ENCODE results near the gene MED13L.

The MED13L gene

GRCh38 chr12:116310082-116310481 is 32.6 kb upstream of the MED13L start:
- Mint-ChIP-seq H3K36me3 (no peaks in the 10 kb centered on the region), H3K9me3 (peaks cover 4% of the 10 kb centered on the region), H3K27me3 (no peaks in the 10 kb centered on the region), H3K4me1 (no peaks in the 10 kb centered on the region), H3K4me3 (no peak overlapping the region), H3K27ac (no peak overlapping the region)

- Mint-ChIP-seq H3K27ac (no peak overlapping the region), H3K4me3 (no peak overlapping the region), H3K36me3 (no peaks in the 10 kb centered on the region), H3K9me3 (peaks cover 4% of the 10 kb centered on the region), H3K4me1 (no peaks in the 10 kb centered on the region), H3K27me3 (no peaks in the 10 kb centered on the region)
Observed at GRCh38 chr12:116309343-116309742, 31.9 kb upstream of the MED13L start.

DNA sequence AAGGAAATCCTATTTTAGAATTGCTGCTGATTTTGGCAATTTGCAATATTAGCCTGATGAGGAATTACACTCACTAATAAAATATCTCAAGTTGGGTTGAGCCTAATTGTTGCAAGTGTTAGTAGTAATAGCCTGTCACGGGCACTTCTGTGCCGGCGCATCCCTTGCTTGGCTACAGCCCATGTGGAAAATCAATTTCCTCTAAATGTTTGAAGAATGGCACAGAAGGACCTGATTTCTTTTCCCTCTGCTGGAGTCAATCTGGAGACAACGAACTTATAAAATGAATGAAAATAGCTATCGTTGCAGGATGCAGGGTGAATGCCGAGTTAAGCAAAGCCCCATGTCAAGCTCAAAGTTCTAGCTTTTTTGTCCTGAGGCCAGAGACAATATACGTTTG is 31.2 kb upstream of the MED13L start:
- no peak overlapping the region for H3K27ac Mint-ChIP-seq
- H3K4me1 Mint-ChIP-seq, result no peaks in the 10 kb centered on the region
- no peaks in the 10 kb centered on the region for H3K27me3 Mint-ChIP-seq
- no peaks in the 10 kb centered on the region for H3K36me3 Mint-ChIP-seq
- peaks cover 4% of the 10 kb centered on the region for H3K9me3 Mint-ChIP-seq
- no peak overlapping the region for H3K4me3 Mint-ChIP-seq

DNA sequence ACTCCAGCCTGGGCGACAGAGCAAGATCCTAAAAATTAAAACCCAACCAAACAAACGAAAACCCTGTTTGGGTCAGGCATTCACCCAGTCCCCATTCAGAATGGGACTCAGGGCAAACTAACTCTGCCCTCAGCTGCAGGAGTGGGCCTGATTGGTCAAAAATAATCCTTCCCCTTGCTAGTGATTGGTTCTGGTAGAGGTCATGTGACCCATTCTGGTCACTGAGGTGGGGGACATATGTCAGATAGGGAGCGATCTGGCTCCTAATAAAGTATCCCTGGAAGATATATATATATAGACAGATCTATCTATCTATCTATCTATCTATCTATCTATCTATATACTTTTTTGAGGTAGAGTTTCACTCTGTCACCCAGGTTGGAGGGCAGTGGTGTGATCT is 29.5 kb upstream of the MED13L start:
- Mint-ChIP-seq H3K27ac (no peak overlapping the region), H3K36me3 (no peaks in the 10 kb centered on the region), H3K4me3 (no peak overlapping the region), H3K4me1 (no peaks in the 10 kb centered on the region), H3K9me3 (peaks cover 4% of the 10 kb centered on the region), H3K27me3 (no peaks in the 10 kb centered on the region)

DNA sequence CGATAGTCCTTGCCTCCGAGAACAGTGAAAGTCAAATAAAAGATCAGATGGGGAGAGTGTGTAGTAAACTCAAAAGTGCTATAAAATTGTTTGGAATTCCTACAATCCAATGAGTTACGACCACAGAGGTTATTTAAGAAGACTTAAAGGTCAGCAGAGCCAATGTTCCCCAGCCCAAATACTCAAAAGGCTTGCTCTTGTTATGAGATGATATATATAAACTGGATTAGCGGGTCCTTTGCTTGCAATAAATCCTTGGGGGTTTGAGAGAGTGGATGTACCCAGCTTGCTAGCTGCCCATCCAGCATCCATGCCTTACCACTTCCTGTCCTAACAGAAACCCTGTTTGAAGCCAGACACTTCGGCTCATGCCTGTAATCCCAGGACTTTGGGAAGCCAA is 29.0 kb upstream of the MED13L start:
- Mint-ChIP-seq H3K27me3 (no peaks in the 10 kb centered on the region), H3K36me3 (no peaks in the 10 kb centered on the region), H3K4me3 (no peak overlapping the region), H3K27ac (no peak overlapping the region), H3K9me3 (peaks cover 4% of the 10 kb centered on the region), H3K4me1 (no peaks in the 10 kb centered on the region)

GRCh38 chr12:116304621-116305020 is 27.1 kb upstream of the MED13L start:
- H3K36me3 Mint-ChIP-seq, result no peaks in the 10 kb centered on the region
- H3K27me3 Mint-ChIP-seq, result no peaks in the 10 kb centered on the region
- H3K4me1 Mint-ChIP-seq, result no peaks in the 10 kb centered on the region
- no peak overlapping the region for H3K4me3 Mint-ChIP-seq
- H3K9me3 Mint-ChIP-seq, result no peaks in the 10 kb centered on the region
- H3K27ac Mint-ChIP-seq, result no peak overlapping the region

DNA sequence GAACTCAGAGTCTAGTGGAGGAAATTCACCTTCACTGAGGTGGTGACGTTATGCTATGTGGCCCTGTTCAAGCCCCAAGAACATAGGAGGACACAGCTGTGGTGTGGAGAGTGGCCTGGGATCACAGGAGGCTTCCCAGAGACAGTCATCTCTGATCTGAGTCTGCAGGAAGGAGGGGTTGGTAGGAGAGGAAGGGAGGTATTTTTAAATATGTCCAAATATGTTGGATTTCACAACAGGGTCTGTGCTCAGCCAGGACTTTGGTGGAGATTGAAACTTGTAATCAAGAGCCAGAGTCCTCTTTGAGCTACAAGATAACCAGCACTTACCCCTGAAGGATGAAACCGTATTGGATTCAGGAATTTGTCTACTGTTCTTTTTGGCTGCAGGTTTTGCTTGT is 26.4 kb upstream of the MED13L start:
- Mint-ChIP-seq H3K27ac (no peak overlapping the region), H3K27me3 (no peaks in the 10 kb centered on the region), H3K4me1 (no peaks in the 10 kb centered on the region), H3K4me3 (no peak overlapping the region), H3K9me3 (no peaks in the 10 kb centered on the region), H3K36me3 (no peaks in the 10 kb centered on the region)

DNA sequence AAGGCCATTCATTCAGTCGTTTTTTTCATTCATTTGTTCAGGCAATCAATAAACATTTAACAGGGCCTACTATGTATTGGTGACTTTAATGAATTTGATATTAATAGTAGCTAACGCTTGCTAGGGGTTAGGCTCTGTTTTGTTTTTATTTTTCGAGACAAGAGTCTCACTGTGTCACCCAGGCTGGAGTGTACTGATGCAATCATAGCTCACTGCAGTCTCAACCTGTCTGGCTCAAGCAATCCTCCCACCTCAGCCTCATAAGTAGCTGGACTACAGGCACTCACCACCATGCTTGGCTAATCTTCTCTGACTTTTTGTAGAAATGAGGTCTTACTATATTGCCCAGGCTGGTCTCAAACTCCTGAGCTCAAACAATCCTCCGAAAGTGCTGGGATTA is 25.6 kb upstream of the MED13L start:
- H3K27me3 Mint-ChIP-seq, result no peaks in the 10 kb centered on the region
- H3K36me3 Mint-ChIP-seq, result no peaks in the 10 kb centered on the region
- no peak overlapping the region for H3K4me3 Mint-ChIP-seq
- H3K4me1 Mint-ChIP-seq, result no peaks in the 10 kb centered on the region
- H3K27ac Mint-ChIP-seq, result no peak overlapping the region
- no peaks in the 10 kb centered on the region for H3K9me3 Mint-ChIP-seq

DNA sequence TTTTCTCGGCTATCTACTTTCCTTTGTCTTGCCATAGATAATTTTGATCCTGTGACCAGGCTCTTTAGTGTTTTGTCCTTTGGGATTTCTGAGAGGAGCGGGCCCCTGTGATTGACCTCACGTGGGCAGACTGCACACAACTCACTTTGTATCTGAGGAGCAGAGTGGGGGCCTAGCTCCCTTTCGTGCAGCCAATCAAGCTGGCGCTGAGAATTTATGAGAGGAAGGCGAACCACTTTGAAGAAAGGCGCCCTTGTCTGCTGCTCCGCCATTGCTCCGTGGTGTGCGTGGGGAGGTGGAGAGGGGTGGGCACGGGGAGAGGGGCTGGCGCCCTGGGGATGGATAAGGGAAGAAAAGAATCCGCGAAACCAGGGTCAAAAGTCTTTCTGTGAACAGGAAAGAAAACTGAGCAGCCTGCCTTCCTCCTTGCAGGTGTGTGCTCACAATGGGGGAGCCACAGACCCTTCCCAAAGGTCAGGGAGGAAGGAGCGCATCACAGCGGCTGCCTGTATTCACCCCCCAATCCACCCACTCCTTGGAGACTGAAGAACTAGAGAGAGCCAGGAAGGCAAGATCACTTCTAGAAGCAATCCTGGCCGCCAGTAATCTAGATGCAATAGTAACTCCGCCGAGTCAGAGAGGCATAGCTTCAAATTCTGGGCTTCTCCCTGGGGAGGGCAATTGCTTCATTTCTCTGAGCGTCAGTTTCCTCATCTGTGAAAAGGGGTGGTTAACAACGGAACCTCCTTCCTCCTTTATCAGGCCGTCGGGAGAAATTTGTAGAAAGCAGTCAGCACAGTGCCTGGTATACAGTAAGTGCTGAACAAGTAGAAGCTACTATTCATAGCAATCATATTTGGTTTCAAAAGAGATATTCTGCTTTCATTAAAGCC is 24.9 kb upstream of the MED13L start:
- Mint-ChIP-seq H3K27ac (no peak overlapping the region), H3K4me3 (no peak overlapping the region), H3K9me3 (no peaks in the 10 kb centered on the region), H3K27me3 (no peaks in the 10 kb centered on the region), H3K36me3 (no peaks in the 10 kb centered on the region), H3K4me1 (no peaks in the 10 kb centered on the region)

GRCh38 chr12:116301621-116302020 is 24.1 kb upstream of the MED13L start:
- no peaks in the 10 kb centered on the region for H3K9me3 Mint-ChIP-seq
- no peaks in the 10 kb centered on the region for H3K36me3 Mint-ChIP-seq
- H3K27ac Mint-ChIP-seq, result no peak overlapping the region
- H3K4me1 Mint-ChIP-seq, result no peaks in the 10 kb centered on the region
- H3K4me3 Mint-ChIP-seq, result no peak overlapping the region
- H3K27me3 Mint-ChIP-seq, result no peaks in the 10 kb centered on the region

- Mint-ChIP-seq H3K36me3 (no peaks in the 10 kb centered on the region), H3K27ac (no peak overlapping the region), H3K9me3 (no peaks in the 10 kb centered on the region), H3K4me3 (no peak overlapping the region), H3K4me1 (no peaks in the 10 kb centered on the region), H3K27me3 (no peaks in the 10 kb centered on the region)
Observed at GRCh38 chr12:116299665-116300328, 22.3 kb upstream of the MED13L start.

GRCh38 chr12:116299064-116299463 is 21.6 kb upstream of the MED13L start:
- H3K4me3 Mint-ChIP-seq, result no peak overlapping the region
- H3K9me3 Mint-ChIP-seq, result no peaks in the 10 kb centered on the region
- H3K27ac Mint-ChIP-seq, result no peak overlapping the region
- no peaks in the 10 kb centered on the region for H3K27me3 Mint-ChIP-seq
- H3K36me3 Mint-ChIP-seq, result no peaks in the 10 kb centered on the region
- no peaks in the 10 kb centered on the region for H3K4me1 Mint-ChIP-seq

DNA sequence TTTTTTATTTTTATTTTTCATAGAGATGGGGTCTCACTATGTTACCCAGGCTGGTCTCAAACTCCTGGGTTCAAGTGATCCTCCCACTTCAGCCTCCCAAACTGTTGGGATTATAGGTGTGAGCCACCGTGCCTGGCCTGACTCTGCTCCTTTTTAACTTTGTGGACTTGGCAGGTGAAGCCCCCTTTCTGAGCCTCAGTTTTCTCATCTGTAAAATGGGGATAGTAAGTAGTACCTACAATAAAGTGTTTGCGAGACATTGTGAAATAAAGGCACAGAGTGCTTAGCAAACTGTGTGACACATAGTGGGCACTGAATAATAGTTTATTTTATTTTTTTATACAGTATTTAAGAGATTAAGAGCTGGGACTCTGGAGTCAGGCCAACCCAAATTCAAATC is 21.1 kb upstream of the MED13L start:
- Mint-ChIP-seq H3K27me3 (no peaks in the 10 kb centered on the region), H3K4me1 (no peaks in the 10 kb centered on the region), H3K4me3 (no peak overlapping the region), H3K9me3 (no peaks in the 10 kb centered on the region), H3K36me3 (no peaks in the 10 kb centered on the region), H3K27ac (no peak overlapping the region)

- no peaks in the 10 kb centered on the region for H3K4me1 Mint-ChIP-seq
- H3K27me3 Mint-ChIP-seq, result no peaks in the 10 kb centered on the region
- no peaks in the 10 kb centered on the region for H3K9me3 Mint-ChIP-seq
- no peak overlapping the region for H3K27ac Mint-ChIP-seq
- no peaks in the 10 kb centered on the region for H3K36me3 Mint-ChIP-seq
- H3K4me3 Mint-ChIP-seq, result no peak overlapping the region
Observed at GRCh38 chr12:116297224-116297834, 19.8 kb upstream of the MED13L start.

DNA sequence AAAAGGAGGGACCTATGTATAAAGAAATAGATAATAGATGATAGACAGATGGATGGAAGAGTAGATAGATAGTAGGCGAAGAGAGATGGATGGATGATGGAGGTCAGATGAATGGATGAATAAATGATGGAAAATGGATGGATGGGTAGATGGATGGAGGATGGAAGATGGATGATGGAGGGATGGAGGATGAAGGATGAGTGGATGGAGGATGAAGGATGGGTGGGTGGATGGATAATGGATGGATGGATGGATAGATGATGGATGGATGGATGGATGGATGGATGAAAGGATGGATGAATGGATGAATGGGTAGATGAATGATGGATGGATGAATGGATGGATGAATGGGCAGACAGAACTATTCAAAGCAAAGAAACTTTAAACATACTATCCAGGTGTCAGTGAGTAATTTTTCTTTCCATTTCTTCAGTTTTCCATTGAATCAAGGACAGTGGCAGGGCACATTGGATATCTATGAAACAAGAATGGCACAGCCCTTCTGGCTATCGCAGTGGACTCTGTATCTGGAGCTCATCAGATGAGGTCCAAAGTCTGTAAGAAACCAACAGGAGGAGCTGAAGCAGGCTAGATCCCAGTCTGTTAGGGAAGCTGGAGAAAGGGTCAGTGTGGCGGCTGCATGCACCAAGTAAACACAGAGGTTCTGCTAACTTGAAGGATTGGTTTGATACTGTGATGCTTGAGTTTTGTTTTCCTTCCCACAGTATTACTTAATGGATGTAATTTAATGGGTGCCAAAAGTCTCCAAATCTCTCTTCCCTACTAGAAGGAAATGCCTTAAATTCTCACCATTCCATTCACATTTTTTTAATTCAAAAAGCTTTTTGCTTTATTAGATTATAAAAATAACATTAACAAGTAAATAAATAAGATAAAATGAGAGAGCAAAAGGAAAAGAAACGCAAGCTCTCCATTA is 18.1 kb upstream of the MED13L start:
- Mint-ChIP-seq H3K4me3 (no peak overlapping the region), H3K27me3 (no peaks in the 10 kb centered on the region), H3K27ac (no peak overlapping the region), H3K4me1 (no peaks in the 10 kb centered on the region), H3K9me3 (no peaks in the 10 kb centered on the region), H3K36me3 (no peaks in the 10 kb centered on the region)
